Measurements from ENCODE around the gene CFAP300.

The CFAP300 gene

GRCh38 chr11:102120437-102120973, 73.3 kb downstream of the CFAP300 start:
- DNase-seq (ENCODE audit: low read depth, low spot score): no peak

GRCh38 chr11:102121329-102121728, 74.1 kb downstream of the CFAP300 start:
- no peak for DNase-seq (ENCODE audit: low read depth, low spot score)

Measured in activated CD4-positive, CD25-positive, alpha-beta regulatory T cell treated with anti-CD3 and anti-CD28 coated beads, Interleukin-2, amount 50 U/mL, for 16 hours (primary cell).